Kidney epithelial cell (primary cell): ENCODE data around the gene NBL1. TPM values are rescaled to one million over a fixed set of nuclear protein-coding genes. Genes with fewer than 3 reads are reported as not detected.

ENCODE experiments used
- DNase-seq: peaks from one replicate; pipeline ENCODE4 v3.0.0-alpha.2; 2010; ENCODE audit warnings: low read depth
- H3K27me3 ChIP-seq: 2 replicates; pipeline ENCODE4 v1.6.0; 2011; ENCODE audit warnings: low read length; ENCODE audit not compliant: control insufficient read depth, insufficient read depth
- H3K36me3 ChIP-seq: 2 replicates; pipeline ENCODE4 v1.5.1; 2011; ENCODE audit warnings: low read length; ENCODE audit not compliant: control insufficient read depth, insufficient read depth
- H3K4me3 ChIP-seq: 2 replicates; pipeline ENCODE4 v1.5.1; 2011; ENCODE audit warnings: low read depth, mild to moderate bottlenecking, control low read depth, low read length
- CTCF ChIP-seq: IDR thresholded peaks from 2 replicates; pipeline ENCODE4 v1.5.1; 2011; ENCODE audit warnings: mild to moderate bottlenecking, moderate library complexity, low read length, control low read depth, inconsistent platforms; ENCODE audit not compliant: insufficient read depth, poor library complexity, severe bottlenecking
- total RNA-seq: library from RNA; depleted of rRNA; stranded (reverse); fragments of >200 nt; gene quantifications from 2 replicates; pipeline ENCODE4 v1.2.3, GENCODE V29; 2015

NBL1 gene
- total RNA-seq, 1 donor from 2014 or later: 76.7 TPM

- Histone ChIP-seq H3K4me3 (no peak overlapping the region), H3K36me3 (no peaks in the 10 kb centered on the region), H3K27me3 (peaks cover 51% of the 10 kb centered on the region)
- DNase-seq: no peak
- TF ChIP-seq CTCF: no peak
Observed at GRCh38 chr1:19665186-19665495, 21.0 kb downstream of the NBL1 start.

GRCh38 chr1:19665496-19666465 is 21.7 kb downstream of the NBL1 start:
- Histone ChIP-seq H3K36me3 (no peaks in the 10 kb centered on the region), H3K27me3 (peaks cover 51% of the 10 kb centered on the region), H3K4me3 (no peak overlapping the region)
- TF ChIP-seq CTCF: no peak
- no peak for DNase-seq

- DNase-seq: no peak
- no peaks in the 10 kb centered on the region for H3K36me3 ChIP-seq
- no peak overlapping the region for H3K4me3 ChIP-seq
- peaks cover 56% of the 10 kb centered on the region for H3K27me3 ChIP-seq
- no peak for TF ChIP-seq CTCF
Observed at GRCh38 chr1:19668888-19669287, 24.8 kb downstream of the NBL1 start.

GRCh38 chr1:19670787-19671186 is 26.7 kb downstream of the NBL1 start:
- Histone ChIP-seq H3K27me3 (peaks cover 38% of the 10 kb centered on the region), H3K4me3 (no peak overlapping the region), H3K36me3 (no peaks in the 10 kb centered on the region)
- TF ChIP-seq CTCF: no peak
- no peak for DNase-seq

GRCh38 chr1:19672237-19672636 is 28.1 kb downstream of the NBL1 start:
- H3K4me3 ChIP-seq: no peak overlapping the region
- H3K27me3 ChIP-seq: peaks cover 27% of the 10 kb centered on the region
- DNase-seq: no peak
- H3K36me3 ChIP-seq: no peaks in the 10 kb centered on the region
- no peak for TF ChIP-seq CTCF

- TF ChIP-seq CTCF: no peak
- DNase-seq: no peak
- no peak overlapping the region for H3K4me3 ChIP-seq
- peaks cover 18% of the 10 kb centered on the region for H3K27me3 ChIP-seq
- no peaks in the 10 kb centered on the region for H3K36me3 ChIP-seq
Observed at GRCh38 chr1:19675797-19676196, 31.7 kb downstream of the NBL1 start.
